Neural cell (in vitro differentiated cells): Measurements from ENCODE around the gene MEX3B.

Experiments used
- CTCF ChIP-seq: fragments of 450-650 bp; IDR thresholded peaks from 2 replicates; pipeline ENCODE4 v1.5.1; 2014; ENCODE audit warnings: antibody characterized with exemption, mild to moderate bottlenecking, moderate library complexity; ENCODE audit not compliant: poor library complexity, severe bottlenecking
- EP300 ChIP-seq: fragments of 450-650 bp; conservative IDR thresholded peaks from 2 replicates; pipeline ENCODE4 v1.6.1; 2014; ENCODE audit warnings: antibody characterized with exemption, mild to moderate bottlenecking, moderate library complexity; ENCODE audit not compliant: poor library complexity, severe bottlenecking
- EZH2 ChIP-seq: fragments of 200-600, 300-800 bp; shearing (Covaris generic), sonication (generic); IDR thresholded peaks from 2 replicates; pipeline ENCODE4 v1.6.1; 2014; ENCODE audit warnings: antibody characterized with exemption, low read length, borderline replicate concordance, mild to moderate bottlenecking; ENCODE audit not compliant: insufficient read depth, poor library complexity, severe bottlenecking
- MXI1 ChIP-seq: fragments of 450-650 bp; conservative IDR thresholded peaks from 2 replicates; pipeline ENCODE4 v1.6.1; 2014; ENCODE audit warnings: antibody characterized with exemption, mild to moderate bottlenecking; ENCODE audit not compliant: poor library complexity, severe bottlenecking
- POLR2AphosphoS5 ChIP-seq: IDR thresholded peaks from 2 replicates; pipeline ENCODE4 v1.6.1; 2012
- RAD21 ChIP-seq: fragments of 450-650 bp; conservative IDR thresholded peaks from 2 replicates; pipeline ENCODE4 v1.6.1; 2014; ENCODE audit warnings: antibody characterized with exemption, mild to moderate bottlenecking, moderate library complexity
- REST ChIP-seq: IDR thresholded peaks from 2 replicates; pipeline ENCODE4 v1.6.1; 2012; ENCODE audit warnings: borderline replicate concordance
- SMC3 ChIP-seq: fragments of 450-650 bp; conservative IDR thresholded peaks from 2 replicates; pipeline ENCODE4 v1.6.1; 2014; ENCODE audit warnings: antibody characterized with exemption, mild to moderate bottlenecking, moderate library complexity; ENCODE audit not compliant: poor library complexity
- TAF1 ChIP-seq: IDR thresholded peaks from 2 replicates; pipeline ENCODE4 v1.6.1; 2012; ENCODE audit warnings: low read depth

- TF ChIP-seq CTCF (peak; percentile 31), EZH2 (no peak), EP300 (no peak), REST (no peak), MXI1 (peak; percentile 12), POLR2AphosphoS5 (no peak), RAD21 (no peak), SMC3 (no peak), TAF1 (peak; percentile 5)
These were observed 1.9 kb upstream of the MEX3B start for GRCh38 chr15:82047453-82048400.
